ENCODE data around the gene PUM2. TPM values are rescaled to one million over a fixed set of nuclear protein-coding genes. Genes with fewer than 3 reads are reported as not detected.

PUM2 gene
- total and polyA plus RNA-seq, 4 donors = 18.5 to 61.0 (median 35.1) TPM

- Histone ChIP-seq H3K9ac (ENCODE audit: low read depth in 1 of 2, low read length in 2 of 2) (no peak overlapping the region), H3K27ac (ENCODE audit: low read depth in 1 of 2, low read length in 2 of 2) (no peak overlapping the region), H3K27me3 (ENCODE audit: control insufficient read depth in 4 of 4, insufficient read depth in 4 of 4, low read length in 3 of 4) (no peaks in the 10 kb centered on the region), H3K9me3 (ENCODE audit: control insufficient read depth in 4 of 4, low read length in 3 of 4) (no peaks in the 10 kb centered on the region), H3K4me1 (ENCODE audit: control insufficient read depth in 4 of 4, insufficient read depth in 4 of 4, low read length in 3 of 4) (no peaks in the 10 kb centered on the region), H3K36me3 (ENCODE audit: control insufficient read depth in 4 of 4, insufficient read depth in 3 of 4, low read depth in 1 of 4, low read length in 3 of 4) (no peaks in the 10 kb centered on the region), H3K4me3 (ENCODE audit: low read depth in 1 of 3, low read length in 3 of 3) (no peak overlapping the region)
- WGBS = 91% methylated on average over 7 of the region's 7 CpGs
- TF ChIP-seq RXRA (IDR thresholded peaks at IDR 0.05) (no peak), FOXA1 (IDR thresholded peaks at IDR 0.05) (no peak), NR2F2 (IDR thresholded peaks at IDR 0.05) (no peak), GABPA (IDR thresholded peaks at IDR 0.05 in 1 of 2, conservative IDR thresholded peaks at IDR 0.05 in 1 of 2) (no peak), EGR1 (IDR thresholded peaks at IDR 0.05; ENCODE audit: low read depth in 2 of 2) (no peak), RAD21 (IDR thresholded peaks at IDR 0.05) (no peak), REST (IDR thresholded peaks at IDR 0.05) (no peak), YY1 (IDR thresholded peaks at IDR 0.05) (no peak), SP1 (IDR thresholded peaks at IDR 0.05) (no peak), TAF1 (conservative IDR thresholded peaks at IDR 0.05) (no peak), JUND (IDR thresholded peaks at IDR 0.05) (no peak), FOXA2 (IDR thresholded peaks at IDR 0.05) (no peak), HNF4A (conservative IDR thresholded peaks at IDR 0.05) (no peak), CTCF (IDR thresholded peaks at IDR 0.05; ENCODE audit: low read depth, low read length, missing input control) (no peak), MAX (IDR thresholded peaks at IDR 0.05) (no peak)
- no peak for DNase-seq (ENCODE audit: low spot score)
Observed at GRCh38 chr2:20390524-20391123, 40.0 kb upstream of the PUM2 start.

GRCh38 chr2:20384953-20385352, 34.3 kb upstream of the PUM2 start:
- 55% methylated on average over 2 of the region's 2 CpGs for WGBS
- no peak for DNase-seq (ENCODE audit: low spot score)
- H3K4me3 ChIP-seq (ENCODE audit: low read depth in 1 of 3, low read length in 3 of 3) = no peak overlapping the region
- no peaks in the 10 kb centered on the region for H3K27me3 ChIP-seq (ENCODE audit: control insufficient read depth in 4 of 4, insufficient read depth in 4 of 4, low read length in 3 of 4)
- H3K9me3 ChIP-seq (ENCODE audit: control insufficient read depth in 4 of 4, low read length in 3 of 4) = no peaks in the 10 kb centered on the region
- peaks cover 0 to 5% (median 0%) of the 10 kb centered on the region in 4 donors for H3K4me1 ChIP-seq (ENCODE audit: control insufficient read depth in 4 of 4, insufficient read depth in 4 of 4, low read length in 3 of 4)
- TF ChIP-seq JUND (IDR thresholded peaks at IDR 0.05) (no peak), REST (IDR thresholded peaks at IDR 0.05) (no peak)
- H3K9ac ChIP-seq (ENCODE audit: low read depth in 1 of 2, low read length in 2 of 2) = no peak overlapping the region
- H3K27ac ChIP-seq (ENCODE audit: low read depth in 1 of 2, low read length in 2 of 2) = no peak overlapping the region
- H3K36me3 ChIP-seq (ENCODE audit: control insufficient read depth in 4 of 4, insufficient read depth in 3 of 4, low read depth in 1 of 4, low read length in 3 of 4) = no peaks in the 10 kb centered on the region

Data from liver (tissue), 9 donors.